HG03175 (cell line): ENCODE measurements around the gene SIT1.
A peak's percentile ranks its signal among the peaks of the same experiment; 100 is the strongest.
"Not testable (repeated sequence)": the region's sequence is repeated elsewhere in the genome, so short reads cannot be mapped to it uniquely, and the experiment has no call there.

Experiments
- ATAC-seq: cut with Tn5 transposase; IDR thresholded peaks from one replicate; pipeline ENCODE4 v1.9.1; 2021; ENCODE audit warnings: mild to moderate bottlenecking, moderate library complexity; ENCODE audit not compliant: unreplicated experiment

Gene SIT1

DNA sequence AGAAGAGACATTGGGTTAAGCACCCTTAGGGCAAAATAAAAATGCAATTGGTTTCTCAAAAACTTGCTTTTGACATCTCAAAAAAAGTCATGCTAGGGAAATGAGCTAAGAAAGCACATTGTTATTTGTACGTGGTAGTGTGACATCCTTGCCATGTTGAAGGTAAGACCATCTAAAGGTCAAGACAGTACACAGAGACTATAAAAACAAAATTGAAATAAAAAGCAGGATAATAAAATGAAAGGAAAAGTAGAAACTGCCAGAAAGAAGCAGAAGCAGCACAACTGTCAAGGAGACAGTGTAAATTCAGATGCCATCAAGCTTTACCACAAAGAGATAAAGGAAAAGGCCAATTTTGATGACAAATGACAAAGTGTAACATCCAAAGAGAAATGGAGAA is 11.5 kb downstream of the SIT1 start:
- ATAC-seq = not testable (repeated sequence)

DNA sequence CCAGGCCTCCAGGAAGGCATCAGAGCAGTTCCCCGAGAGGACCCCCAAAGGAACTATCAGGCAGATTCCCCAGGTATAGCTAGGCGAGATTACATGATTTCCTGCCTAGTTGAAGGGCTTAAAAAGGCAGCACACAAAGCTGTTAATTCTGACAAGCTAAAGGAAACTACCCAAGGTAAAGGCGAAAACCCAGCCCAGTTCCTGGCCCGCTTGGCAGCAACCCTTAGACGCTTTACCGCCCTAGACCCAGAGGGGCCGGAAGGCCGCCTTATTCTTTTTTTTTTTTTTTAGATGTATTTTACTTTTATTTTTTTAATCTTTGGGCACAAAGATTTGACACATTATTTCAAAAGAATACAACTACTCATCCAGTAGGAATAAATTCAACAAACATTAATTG is 12.0 kb downstream of the SIT1 start:
- ATAC-seq = not testable (repeated sequence)

DNA sequence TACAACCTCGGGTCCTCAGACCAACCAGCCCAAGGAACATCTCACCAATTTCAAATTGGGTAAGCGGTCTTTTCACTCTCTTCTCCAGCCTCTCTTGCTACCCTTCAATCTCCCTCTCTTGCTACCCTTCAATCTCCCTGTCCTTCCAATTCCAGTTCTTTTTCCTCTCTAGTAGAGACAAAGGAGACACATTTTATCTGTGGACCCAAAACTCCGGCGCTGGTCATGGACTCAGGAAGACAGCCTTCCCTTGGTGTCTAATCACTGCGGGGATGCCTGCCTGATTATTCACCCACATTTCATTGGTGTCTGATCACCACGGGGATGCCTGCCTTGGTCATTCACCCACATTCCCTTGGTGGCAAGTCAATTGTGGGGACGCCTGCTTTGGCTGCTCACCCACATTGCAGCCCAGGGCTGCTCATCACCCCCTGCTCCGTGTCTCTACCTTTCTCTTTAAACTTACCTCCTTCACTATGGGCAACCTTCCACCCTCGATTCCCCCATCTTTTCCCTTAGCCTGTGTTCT is 13.2 kb downstream of the SIT1 start:
- not testable (repeated sequence) for ATAC-seq

DNA sequence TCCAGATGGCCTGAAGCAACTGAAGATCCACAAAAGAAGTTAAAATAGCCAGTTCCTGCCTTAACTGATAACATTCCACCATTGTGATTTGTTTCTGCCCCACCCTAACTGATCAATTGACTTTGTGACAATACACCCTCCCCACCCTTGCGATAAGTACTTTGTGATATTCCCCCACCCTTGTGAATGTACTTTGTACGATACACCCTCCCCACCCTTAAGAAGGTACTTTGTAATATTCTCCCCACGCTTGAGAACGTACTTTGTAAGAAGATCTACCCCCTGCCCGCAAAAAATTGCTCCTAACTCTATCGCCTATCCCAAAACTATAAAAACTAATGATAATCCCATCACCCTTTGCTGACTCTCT is 13.9 kb downstream of the SIT1 start:
- not testable (repeated sequence) for ATAC-seq

DNA sequence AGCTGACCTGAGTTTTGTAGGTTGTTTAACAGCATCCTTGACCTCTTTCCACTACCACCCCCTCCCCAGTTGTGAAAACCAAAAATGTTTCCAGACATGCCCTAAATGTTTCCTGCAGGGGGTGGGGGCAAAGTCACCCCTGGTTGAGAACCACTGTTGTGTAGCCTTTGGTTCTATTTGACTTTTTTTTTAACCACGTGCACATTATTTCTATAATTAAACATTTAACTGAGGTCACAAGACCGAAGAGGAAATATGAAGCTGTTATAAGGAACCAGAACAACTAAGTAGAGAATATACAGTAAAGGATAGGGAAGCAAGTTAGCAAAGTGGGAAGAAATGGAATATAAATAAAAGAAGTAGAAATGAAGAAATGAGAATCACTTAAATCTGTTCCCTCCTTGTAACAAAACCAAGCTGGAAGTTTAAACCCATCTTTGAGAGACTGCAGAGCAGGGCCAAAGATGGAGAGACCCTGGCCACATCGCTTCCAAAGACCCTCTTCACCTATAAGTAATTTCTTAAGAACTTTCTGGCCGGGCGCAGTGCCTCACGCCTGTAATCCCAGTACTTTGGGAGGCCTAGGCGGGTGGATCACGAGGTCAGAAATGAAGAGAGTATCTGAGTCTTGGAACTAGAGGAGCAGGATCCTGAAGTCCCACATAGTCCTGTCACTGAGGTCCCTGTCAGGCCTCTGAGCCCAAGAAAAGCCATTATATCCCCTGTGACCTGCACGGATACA is 14.4 kb downstream of the SIT1 start:
- ATAC-seq = no peak

DNA sequence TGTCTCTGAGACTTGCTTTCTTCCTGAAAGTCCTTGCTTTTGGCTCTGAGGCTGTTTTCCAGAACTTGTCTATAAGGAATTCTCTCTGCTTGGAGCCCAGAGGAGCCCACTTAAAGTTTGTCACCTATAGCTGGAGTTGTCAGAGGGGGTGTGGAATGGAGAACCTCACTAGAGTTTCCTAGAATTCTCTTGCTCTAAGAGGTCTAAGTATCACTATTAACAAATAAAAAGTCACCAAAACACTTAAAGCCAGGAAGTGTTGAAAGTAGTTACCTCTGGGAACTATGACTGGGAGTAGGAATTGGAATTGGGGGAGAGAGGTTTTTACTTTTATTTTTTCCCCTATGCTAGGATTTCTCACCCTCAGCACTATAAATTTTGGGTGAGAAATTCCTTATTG is 15.0 kb downstream of the SIT1 start:
- no peak for ATAC-seq

DNA sequence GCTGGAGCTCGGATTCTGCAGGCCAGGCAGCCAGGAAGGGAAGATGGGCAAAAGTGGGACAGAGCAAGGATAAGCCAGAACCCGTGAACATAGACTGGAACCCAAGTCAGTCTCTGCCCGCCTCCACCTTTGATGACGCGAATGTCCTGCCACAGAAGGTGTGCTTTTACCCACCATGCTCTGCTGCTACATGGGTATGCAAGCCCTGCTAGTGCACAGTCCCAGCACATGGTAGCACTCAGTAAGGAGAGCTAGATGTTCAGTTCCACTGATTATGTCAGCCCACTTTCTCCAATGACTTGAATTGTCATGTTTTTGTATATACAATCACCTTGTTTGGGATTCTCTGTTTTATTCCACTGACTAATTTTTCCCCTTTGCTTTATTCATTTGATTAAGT is 21.1 kb downstream of the SIT1 start:
- ATAC-seq = no peak

DNA sequence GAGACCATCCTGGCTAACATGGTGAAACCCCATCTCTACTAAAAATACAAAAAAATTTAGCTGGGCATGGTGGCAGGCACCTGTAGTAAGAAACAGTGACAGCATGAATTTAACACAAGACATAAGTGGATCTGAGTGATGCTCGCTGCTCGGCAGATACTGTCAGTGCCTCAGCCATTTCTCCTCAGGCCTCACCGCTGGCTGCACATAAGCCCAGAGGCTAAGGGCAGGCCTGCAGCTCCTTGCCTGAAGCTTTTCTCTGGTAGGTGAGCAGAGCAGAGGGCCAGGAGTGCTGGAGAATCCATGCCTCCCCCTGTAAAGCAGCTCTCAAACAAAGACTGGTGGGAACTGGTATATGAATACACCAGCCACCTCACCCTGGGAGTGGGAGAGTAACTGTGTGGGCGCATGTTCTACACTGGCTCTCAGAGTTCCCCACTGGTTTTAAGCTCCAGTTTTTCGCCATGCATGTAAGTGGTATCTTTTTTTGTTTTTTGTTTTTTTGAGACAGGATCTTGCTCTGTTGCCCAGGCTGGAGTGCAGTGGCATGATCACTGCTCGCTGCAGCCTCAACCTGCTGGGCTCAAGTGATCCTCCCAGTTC is 22.2 kb downstream of the SIT1 start:
- ATAC-seq = no peak

DNA sequence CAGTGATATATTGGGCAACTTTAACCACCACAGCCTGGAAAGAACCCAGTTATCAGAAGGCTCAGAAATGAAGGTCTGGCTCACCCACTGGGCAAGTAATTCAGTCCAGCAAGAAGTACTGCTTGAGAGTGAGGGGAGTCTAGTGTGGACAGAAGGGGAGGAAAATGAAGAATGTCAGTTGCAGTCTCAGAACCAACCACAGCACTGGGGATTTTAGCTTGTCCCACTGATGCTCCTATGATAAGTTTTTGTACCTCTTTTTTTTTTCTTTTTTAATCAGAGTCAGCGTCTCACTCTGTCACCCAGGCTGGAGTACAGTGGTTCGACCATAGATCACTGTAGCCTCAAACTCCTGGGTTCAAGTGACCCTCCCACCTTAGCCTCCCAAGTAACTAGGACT is 23.2 kb downstream of the SIT1 start:
- no peak for ATAC-seq

DNA sequence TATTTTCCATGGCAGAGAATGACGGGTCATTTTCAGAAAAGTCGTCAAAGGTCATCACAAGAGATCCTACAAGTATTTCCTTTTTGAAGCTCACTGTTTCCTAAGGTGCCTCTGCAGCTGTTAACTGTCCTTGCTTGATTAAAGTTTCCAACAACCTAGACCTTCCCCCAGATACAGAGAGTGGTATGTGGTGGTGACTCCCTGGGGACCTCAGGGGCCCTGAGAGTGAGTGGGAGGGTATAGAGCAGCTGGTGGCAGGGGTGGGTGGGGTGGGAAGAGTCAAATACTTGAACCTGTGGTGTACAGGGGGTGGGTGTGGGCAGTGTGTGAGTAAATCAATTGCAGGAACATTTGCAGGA is 31.0 kb downstream of the SIT1 start:
- peak; percentile 59 for ATAC-seq

DNA sequence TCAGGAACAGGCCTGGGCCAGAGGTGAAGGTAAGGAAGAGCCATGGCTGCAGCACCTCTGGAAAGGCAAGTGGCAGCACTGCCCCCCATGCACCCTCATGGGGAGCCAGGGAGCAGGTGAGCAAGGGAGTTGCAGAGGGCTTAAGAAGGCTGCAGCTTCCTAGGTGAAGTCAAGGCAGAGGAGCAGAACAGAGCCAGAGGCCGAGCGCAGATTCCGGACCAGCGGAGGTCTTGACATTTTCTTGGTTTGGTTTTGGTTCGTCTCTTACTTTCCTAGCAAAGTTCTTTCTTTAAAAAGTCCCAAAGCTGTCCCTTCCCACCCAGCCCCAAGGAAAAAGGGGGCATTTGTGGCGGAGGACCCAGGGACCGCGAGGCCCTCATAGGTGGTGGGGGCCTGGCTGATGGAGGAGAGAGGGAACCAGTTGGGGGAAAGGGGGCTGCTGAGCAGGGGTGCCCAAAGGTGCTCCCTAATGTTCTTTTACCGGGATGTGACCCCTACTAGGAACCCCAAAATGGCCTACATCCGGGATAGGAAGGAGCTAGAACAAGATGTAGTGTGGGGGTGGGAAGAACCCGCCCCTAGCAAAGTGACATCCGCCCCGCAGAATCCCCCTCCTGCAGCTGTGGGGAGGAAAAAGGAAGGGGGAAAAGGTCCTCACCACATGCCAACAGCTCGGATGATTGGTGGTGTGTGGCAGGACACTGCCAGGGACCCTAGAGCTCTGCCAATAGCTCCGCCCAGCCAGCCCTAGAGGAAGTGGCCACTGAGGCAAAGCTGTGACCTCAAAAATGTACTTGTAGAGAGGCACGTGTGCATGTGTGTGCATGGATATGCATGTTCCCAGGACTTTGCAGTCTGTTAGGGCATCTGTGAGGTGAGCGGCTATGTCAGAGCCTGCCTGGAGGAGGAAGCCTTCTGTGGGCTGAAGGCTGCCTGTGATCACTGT is 31.6 kb downstream of the SIT1 start:
- ATAC-seq = peak; percentile 50

DNA sequence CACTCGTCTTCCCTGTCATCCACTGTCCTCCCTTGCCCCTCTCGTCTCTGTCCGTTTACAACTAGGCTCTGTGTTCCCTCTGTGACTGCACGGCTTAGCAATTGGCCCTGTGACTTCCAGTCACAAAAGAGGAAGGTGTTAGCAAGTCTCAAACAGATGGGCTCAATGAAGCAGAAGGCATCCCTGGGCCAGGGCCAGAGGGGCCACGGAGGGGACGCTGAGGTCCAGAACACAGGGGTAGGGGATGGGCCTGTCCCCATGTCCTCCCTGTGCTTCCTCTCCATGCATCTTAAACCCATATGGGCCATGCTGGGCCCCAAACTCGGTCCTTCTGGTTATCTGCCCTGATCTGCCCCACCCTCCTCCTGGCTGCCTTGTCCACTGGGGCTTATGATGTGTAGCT is 32.4 kb downstream of the SIT1 start, which contains the start of gene CD72:
CD72 (minus strand) TSS at position 89 of the 403 bp plus-strand sequence. CDS start 110 bp downstream, outside the sequence.
- ATAC-seq = no peak

DNA sequence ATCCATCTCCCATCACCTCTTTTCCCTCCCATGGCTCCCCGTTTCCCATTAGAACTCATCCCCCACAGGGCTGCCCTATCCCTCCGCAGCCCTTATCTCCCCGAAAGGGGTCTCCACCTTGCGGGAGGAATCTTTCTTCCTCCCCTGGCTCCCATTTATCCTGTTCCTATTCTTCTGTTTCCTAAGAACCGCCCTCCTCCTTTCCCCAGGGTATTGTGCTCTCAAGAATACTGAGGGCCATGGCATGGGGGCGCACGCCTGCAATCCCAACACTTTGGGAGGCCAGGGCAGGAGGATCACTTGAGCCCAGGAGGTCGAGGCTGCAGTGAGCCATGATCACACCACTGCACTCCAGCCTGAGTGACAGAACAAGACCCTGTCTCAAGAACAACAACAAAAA is 33.2 kb downstream of the SIT1 start:
- ATAC-seq = no peak

DNA sequence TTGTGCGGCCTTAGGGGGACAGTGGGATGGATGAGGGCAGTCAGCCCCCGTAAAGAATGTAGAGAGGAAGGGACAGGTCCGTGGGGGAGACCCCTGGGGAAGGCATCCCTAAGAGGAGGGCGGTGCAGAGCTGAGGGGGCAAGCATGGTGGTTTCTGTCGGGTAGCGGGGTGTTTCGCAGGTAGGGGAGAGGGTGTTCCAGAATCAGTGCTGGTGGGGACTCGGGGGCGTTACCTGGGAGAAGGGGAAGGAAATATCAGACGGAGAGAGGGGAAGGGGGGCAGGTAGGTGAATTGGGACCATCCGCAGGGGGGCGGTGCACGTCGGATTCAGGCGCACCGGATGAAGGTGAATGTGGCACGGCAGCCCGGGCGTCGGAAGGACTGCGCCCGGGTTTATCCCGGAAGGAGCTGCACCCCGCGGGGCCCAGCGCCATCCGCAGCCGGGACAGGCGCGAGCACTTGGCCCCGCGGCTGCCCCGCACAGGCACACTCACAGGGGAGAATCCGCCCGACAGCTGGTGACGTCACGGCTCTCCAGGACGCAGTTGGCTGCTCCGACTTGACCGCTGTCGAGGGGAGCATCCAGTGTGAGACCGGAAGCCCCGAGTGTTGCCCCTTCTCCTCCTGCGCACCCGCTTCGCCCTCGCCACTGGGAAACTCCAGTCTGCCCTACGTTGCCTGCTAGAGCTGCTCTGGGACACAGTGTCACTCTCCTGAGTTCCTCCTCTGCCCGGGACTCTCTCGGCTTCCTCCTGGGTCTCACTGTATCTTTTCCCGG is 33.9 kb downstream of the SIT1 start:
- no peak for ATAC-seq

DNA sequence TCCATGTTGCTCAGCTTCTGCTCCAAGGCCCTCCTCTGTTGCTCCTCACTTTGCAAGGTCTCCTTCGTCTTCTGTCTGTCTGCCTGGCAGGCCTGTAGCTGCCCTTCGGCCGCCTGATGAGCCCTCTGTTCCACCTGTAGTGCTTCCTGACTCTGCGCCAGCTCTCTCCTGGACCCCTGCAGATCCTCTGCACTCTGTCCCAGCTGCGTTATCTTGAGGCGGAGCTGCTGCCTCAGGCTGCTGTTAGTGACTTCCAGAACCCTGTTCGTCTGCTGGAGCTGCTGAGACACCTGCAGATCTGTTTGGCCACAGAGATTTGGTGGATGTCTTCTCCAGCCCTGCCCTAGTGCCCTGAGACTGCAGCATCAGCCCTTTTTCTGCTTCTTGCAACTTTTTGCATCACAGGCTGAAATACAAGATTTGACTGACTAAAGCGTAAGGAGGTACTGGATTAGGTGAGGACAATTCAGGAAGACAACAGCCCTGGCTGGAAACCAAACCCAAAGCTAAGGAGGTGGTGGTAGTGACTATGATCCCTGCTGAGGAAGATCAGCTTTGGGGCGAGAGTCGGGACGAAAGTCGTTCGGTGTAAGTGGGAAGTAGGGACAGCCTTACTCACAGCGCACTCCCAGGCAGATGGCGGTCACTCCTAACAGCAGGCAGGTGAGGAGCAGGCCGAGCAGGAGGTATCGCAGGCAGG is 34.6 kb downstream of the SIT1 start:
- no peak for ATAC-seq

DNA sequence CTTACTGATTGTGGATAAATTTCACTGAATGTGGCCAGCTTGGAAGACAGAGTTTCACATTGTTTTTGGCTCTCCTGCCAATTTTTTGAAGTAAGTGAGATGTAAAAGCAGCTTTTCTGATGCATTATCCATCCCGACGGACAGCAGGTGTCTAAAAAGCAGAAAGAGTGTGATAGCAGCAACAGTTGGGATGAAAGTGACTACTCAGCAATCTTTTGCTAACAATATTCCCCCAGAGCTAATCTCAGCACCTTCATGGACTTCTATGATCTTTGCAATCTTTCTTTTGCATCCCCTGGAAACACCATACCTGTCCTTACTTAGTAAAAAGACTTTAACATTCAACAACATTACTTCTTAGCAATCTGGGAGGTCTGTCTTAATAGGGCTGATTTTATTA is 37.9 kb downstream of the SIT1 start:
- no peak for ATAC-seq

DNA sequence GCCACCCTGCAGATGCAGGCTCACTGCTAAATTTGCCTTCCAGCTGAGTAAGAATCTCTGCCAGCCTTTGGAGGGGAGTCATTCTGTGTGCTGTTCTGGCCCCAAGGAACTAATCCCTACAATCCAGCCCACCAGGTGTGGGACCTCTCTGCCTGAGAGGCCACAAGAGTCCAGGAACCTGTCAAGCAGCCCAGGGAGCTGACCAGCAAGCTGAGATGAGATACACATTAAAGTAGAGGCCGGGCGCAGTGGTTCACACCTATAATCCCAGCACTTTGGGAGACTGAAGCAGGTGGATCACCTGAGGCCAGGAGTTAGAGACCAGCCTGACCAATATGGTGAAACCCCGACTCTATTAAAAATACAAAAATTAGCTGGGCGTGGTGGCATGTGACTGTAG is 38.7 kb downstream of the SIT1 start:
- not testable (repeated sequence) for ATAC-seq

DNA sequence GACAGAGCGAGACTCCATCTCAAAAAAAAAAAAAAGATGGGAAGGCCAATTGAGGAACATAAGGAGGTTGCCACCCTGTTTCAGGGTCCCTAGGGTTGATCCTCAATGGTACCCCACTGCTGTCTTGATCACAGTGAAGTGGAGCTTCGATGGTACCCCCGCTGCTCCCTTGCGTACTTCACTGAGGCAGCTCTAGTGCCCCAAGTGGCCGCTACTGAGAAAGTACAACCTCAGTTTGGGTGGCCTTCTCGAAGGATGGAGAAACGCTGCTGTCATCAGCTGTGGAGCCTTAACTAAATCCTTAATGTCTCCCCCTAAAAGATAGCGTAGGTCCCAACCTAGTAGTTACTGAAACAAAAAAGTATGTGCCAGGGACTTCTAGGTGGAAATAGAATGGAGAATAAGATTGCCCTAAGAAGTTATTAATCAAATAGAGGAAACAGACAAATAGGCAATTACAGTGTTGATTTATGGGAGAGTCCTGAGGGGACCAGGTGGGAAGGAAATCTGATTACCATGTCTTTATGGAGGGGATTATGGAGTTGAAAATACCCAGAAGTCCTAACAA is 39.4 kb downstream of the SIT1 start:
- peak; percentile 75 for ATAC-seq

DNA sequence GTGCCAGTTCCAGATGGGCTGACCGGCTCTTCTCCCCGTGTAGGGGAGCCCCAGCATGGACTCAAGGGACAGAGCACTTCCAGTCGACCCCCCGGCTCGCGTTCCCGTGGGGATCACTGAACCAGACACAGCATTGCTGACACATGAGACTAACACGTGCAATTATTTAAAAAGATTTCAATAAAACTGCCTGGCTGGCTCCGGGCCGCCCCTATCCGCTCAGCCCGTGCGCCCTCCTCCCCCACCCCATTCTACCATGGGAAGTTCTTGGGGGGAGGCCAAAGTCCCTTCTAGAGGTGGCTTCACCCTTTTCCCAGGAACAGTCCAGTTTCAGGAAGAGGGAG is 40.9 kb downstream of the SIT1 start:
- ATAC-seq = no peak
